IMR-90 (cell line): ENCODE results near the gene CCDC33.

Experiments
- BHLHE40 ChIP-seq: fragments of 150-350 bp; IDR thresholded peaks from 2 replicates; pipeline ENCODE4 v1.6.1; 2016; ENCODE audit warnings: mild to moderate bottlenecking, low read depth, low read length
- CEBPB ChIP-seq: IDR thresholded peaks from 2 replicates; pipeline ENCODE4 v1.6.1; 2012; ENCODE audit warnings: low read depth, low read length, improper control_type of control experiment
- CTCF ChIP-seq: conservative IDR thresholded peaks from 2 replicates; pipeline ENCODE4 v1.5.1; 2012; ENCODE audit warnings: mild to moderate bottlenecking, low read depth, low read length, improper control_type of control experiment
- ELK1 ChIP-seq: fragments of 150-350 bp; IDR thresholded peaks from 2 replicates; pipeline ENCODE4 v1.6.1; 2016; ENCODE audit warnings: low read depth, mild to moderate bottlenecking, low read length, moderate library complexity, borderline replicate concordance
- MXI1 ChIP-seq: IDR thresholded peaks from 2 replicates; pipeline ENCODE4 v1.6.1; 2012; ENCODE audit warnings: low read depth, mild to moderate bottlenecking, low read length, moderate library complexity, borderline replicate concordance
- POLR2A ChIP-seq: IDR thresholded peaks from 2 replicates; pipeline ENCODE4 v1.6.1; 2012; ENCODE audit warnings: mild to moderate bottlenecking, low read depth, low read length
- RAD21 ChIP-seq: IDR thresholded peaks from 2 replicates; pipeline ENCODE4 v1.6.1; 2012; ENCODE audit warnings: low read length, improper control_type of control experiment
- RCOR1 ChIP-seq: IDR thresholded peaks from 2 replicates; pipeline ENCODE4 v1.6.1; 2012; ENCODE audit warnings: mild to moderate bottlenecking, low read length, improper control_type of control experiment; ENCODE audit not compliant: insufficient replicate concordance
- SMC3 ChIP-seq: fragments of 150-350 bp; IDR thresholded peaks from 2 replicates; pipeline ENCODE4 v1.6.1; 2016; ENCODE audit warnings: low read depth, mild to moderate bottlenecking, antibody characterized with exemption, low read length, moderate library complexity

- TF ChIP-seq CTCF (no peak), BHLHE40 (no peak), POLR2A (no peak), RCOR1 (no peak), CEBPB (no peak), ELK1 (no peak), MXI1 (no peak), RAD21 (no peak), SMC3 (no peak)
These were observed 3.1 kb downstream of the CCDC33 start for GRCh38 chr15:74239051-74239705.
